Kidney (tissue), 14 donors: ENCODE results near the gene LLGL2. TPM values are rescaled to one million over a fixed set of nuclear protein-coding genes. Genes with fewer than 3 reads are reported as not detected.

Source experiments
- DNase-seq, 5 donors: peaks; one replicate each; pipeline ENCODE4 v3.0.0-alpha.2; 2013 to 2020
- FAIRE-seq: peaks from 2 replicates; lab custom pipeline; 2012; peaks lifted over from hg19 to GRCh38; lab: Jason Lieb, UNC
- H3K27ac ChIP-seq, 2 donors: one replicate each; pipeline ENCODE4 v1.7.0; 2013; ENCODE audit warnings: low read depth in 2 of 2, low read length in 2 of 2, inconsistent platforms in 1 of 2
- H3K27me3 ChIP-seq: one replicate; pipeline ENCODE4 v1.7.1; 2013; ENCODE audit warnings: low read length, inconsistent platforms; ENCODE audit not compliant: control insufficient read depth, insufficient read depth
- H3K36me3 ChIP-seq, 3 donors: one replicate each; pipeline versions ENCODE4 v1.7.0 to v1.7.1; 2013; ENCODE audit warnings: low read length in 3 of 3, control low read depth in 1 of 3, inconsistent platforms in 1 of 3; ENCODE audit not compliant: insufficient read depth in 3 of 3, control insufficient read depth in 2 of 3
- H3K4me1 ChIP-seq, 3 donors: one replicate each; pipeline versions ENCODE4 v1.7.0 to v1.7.1; 2013; ENCODE audit warnings: low read length in 3 of 3, inconsistent platforms in 1 of 3, low read depth in 1 of 3; ENCODE audit not compliant: control insufficient read depth in 2 of 3, insufficient read depth in 2 of 3
- H3K4me3 ChIP-seq, 3 donors: one replicate each; pipeline versions ENCODE4 v1.7.0 to v1.8.1; 2013; ENCODE audit warnings: low read length in 3 of 3, control low read depth in 1 of 3, inconsistent platforms in 1 of 3
- H3K9ac ChIP-seq, 3 donors: one replicate each; pipeline versions ENCODE4 v1.7.0 to v1.7.1; 2013; ENCODE audit warnings: low read length in 3 of 3, control low read depth in 1 of 3, inconsistent platforms in 1 of 3
- H3K9me3 ChIP-seq, 3 donors: one replicate each; pipeline versions ENCODE4 v1.7.0 to v1.7.1; 2013; ENCODE audit warnings: low read length in 3 of 3, control low read depth in 1 of 3, inconsistent platforms in 1 of 3; ENCODE audit not compliant: control insufficient read depth in 2 of 3, insufficient read depth in 1 of 3
- CTCF ChIP-seq: IDR thresholded peaks from 3 replicates; pipeline ENCODE4 v1.5.1; 2012; ENCODE audit warnings: mild to moderate bottlenecking, moderate library complexity, borderline replicate concordance; ENCODE audit not compliant: insufficient read depth; ENCODE audit errors: extremely low read depth
- intact Hi-C: fragments of 100-400 bp; cut with DNase I; formaldehyde crosslinking; loops from one replicate; pipeline ENCODE4 v1.11.1; 2022
- polyA plus RNA-seq: library from polyadenylated mRNA; stranded (reverse); fragments of 350-450 nt; fragmentation: Illumina TruSeq; extraction: RNeasy Lipid Tissue Mini Kit (QIAGEN cat#74804); gene quantifications from one replicate; pipeline ENCODE4 v1.2.3, GENCODE V29; 2014; ENCODE audit warnings: low read depth, low replicate concordance; ENCODE audit not compliant: insufficient read depth
- total RNA-seq: library from RNA; stranded (reverse); fragmentation: NEBNext Ultra II Directional; extraction: Animal tissue kit (Norgen Biotek cat#: 25700); gene quantifications from one replicate; pipeline ENCODE4 v1.2.1, GENCODE V29; 2021
- donor health status: control.
- donor health status: control.
- donor health status: control.
- donor health status: control.
- donor health status: control.
- donor health status: DM: yes; HTN: yes; CAD: no.
- donor health status: Normal renal cell carcinoma (clear cell type).

The LLGL2 gene
- total and polyA plus RNA-seq, 2 donors from 2014 or later, result 181 to 262 TPM

DNA sequence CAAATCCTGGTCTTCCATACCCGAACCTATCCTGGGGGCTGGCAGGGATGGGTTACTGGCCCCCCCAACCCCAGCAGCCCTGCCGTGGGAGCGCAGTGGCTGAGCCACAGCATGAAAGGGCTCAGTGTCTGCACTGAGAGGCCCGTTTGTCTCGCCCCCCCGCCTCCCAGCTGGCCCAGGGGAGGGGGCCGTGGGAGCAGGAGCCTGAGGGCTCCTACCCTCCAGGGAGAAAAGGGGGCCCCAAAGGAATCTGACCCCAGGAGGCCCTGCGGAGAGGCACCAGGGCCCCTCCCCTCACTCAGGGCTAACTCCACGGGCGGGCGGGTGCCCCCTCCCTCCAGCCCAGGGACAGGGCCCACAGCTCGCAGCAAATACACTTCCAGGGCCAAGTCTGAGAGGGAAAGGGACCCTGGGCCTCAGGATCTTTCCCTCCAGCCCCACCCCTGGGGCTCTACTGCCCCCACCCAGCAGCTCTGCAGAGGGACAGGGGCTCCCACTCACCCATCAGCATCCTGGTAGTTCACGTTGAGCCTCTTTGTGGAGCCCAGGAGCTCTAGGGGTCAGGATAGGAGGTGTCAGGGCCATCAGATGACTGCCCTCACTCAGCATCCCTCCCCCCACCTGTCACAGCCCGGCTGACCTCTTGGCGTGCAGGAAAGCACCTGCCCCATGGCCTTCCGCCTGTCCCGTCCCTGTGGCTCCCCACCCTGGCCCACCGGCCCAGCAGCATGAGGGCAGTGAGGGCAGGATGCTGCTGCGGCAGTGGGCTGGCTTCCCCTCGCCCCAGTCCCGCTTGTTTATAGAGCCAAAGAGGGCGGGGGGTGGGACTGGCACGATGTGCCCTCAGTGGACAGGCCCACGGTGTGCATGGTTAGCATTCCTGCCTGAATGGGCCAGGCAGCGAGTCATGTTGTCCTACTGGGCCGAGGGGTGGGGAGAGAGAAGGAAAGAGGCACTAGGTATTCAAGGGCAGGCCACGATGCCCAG is 17.5 kb upstream of the LLGL2 start:
- Histone ChIP-seq H3K36me3 (peaks cover 0 to 40% (median 5%) of the 10 kb centered on the region in 3 donors), H3K9ac (peak overlapping the region in 1 of 3 donors; percentile 58), H3K27ac (peak overlapping the region; percentile 32 to 82)

DNA sequence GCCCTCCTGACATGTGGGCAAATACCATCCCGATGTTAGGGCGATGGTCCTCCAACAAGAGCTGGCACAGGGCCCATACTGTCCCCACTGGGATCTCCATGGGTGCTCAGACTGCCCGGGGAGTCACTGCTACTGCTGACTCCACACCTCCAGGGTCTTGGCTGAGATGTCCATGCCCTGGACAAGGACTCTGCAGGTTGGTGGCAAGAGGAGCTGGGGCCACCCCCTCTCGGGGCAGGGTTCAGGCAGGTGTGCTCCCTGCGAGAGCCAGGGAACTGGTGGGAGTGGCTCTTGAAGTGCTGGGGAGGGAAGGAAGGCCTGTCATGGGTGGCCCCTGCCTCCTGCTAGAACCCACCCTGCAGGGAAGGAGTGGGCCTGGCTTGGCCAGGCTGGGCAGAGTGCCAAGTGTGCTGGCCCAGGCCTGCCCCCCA is 16.6 kb upstream of the LLGL2 start:
- no peaks in the 10 kb centered on the region for H3K27me3 ChIP-seq
- H3K4me3 ChIP-seq, result peak overlapping the region in 1 of 3 donors; percentile 42
- DNase-seq (peak in 1 of 5 donors; percentile 63), FAIRE-seq (no peak)
- no peaks in the 10 kb centered on the region for H3K9me3 ChIP-seq
- peaks cover 0 to 44% (median 36%) of the 10 kb centered on the region in 3 donors for H3K4me1 ChIP-seq
- peaks cover 2 to 40% (median 5%) of the 10 kb centered on the region in 3 donors for H3K36me3 ChIP-seq
- intact Hi-C loops, result loop anchor here (10.0 kb wide), 1 partner anchor 84 kb away; no protein-coding TSS in a partner anchor
- TF ChIP-seq CTCF, result no peak
- peak overlapping the region; percentile 59 to 82 for H3K27ac ChIP-seq
- H3K9ac ChIP-seq, result peak overlapping the region in 1 of 3 donors; percentile 58

More for the DNA sequence above, 17.5 kb upstream of the LLGL2 start:
- Histone ChIP-seq H3K27me3 (no peaks in the 10 kb centered on the region), H3K4me1 (peaks cover 0 to 39% (median 33%) of the 10 kb centered on the region in 3 donors), H3K9me3 (no peaks in the 10 kb centered on the region), H3K4me3 (no peak overlapping the region)
- no peak for FAIRE-seq
- intact Hi-C loops, result loop anchor here (10.0 kb wide), 1 partner anchor 83 kb away; no protein-coding TSS in a partner anchor
- TF ChIP-seq CTCF, result no peak
- DNase-seq, result peak in 1 of 5 donors; percentile 51

DNA sequence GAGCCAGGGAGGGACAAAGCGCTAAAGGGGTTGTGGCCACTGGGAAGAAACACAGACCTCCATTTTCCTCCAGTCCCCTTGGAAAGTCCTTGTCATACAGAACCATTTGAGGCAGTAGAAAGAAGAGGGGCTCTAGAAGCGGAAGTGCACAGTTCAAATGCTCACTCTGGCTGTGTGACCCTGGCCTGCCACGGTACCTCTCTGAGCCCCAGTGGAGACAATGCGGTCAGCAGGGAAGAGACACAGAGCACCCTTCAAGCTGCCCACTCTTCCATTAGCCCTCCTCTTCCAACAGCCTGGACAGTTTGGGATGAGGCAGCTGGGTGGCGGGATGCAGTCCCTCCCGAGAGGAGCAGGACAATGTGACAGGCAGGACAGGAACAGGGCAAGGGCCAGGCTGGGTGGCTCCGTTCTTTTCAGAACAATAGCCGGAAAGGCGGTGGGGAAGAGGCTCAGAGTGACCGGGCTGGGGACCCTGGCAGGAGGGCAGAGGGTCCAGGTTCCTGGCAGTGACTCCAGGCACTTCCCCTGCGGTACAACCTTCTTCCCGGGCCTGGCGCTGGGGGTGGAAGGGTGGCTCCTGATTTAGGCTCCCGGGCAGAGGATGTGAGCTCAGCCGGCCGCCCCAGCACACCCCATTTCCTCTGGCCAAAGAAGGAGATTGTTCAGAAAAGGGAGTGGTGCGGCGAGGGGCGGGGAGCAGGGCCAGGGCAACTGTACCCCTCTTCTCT is 15.8 kb upstream of the LLGL2 start:
- H3K4me3 ChIP-seq, result peak overlapping the region in 2 of 3 donors; percentile 18 to 42
- H3K27ac ChIP-seq, result peak overlapping the region; percentile 59 to 82
- H3K9ac ChIP-seq, result peak overlapping the region in 1 of 3 donors; percentile 58
- no peaks in the 10 kb centered on the region for H3K9me3 ChIP-seq
- intact Hi-C loops, result loop anchor here (10.0 kb wide), 1 partner anchor 85 kb away; no protein-coding TSS in a partner anchor
- TF ChIP-seq CTCF, result no peak
- H3K4me1 ChIP-seq, result peaks cover 0 to 43% (median 34%) of the 10 kb centered on the region in 3 donors
- peaks cover 2 to 41% (median 5%) of the 10 kb centered on the region in 3 donors for H3K36me3 ChIP-seq
- FAIRE-seq, result no peak
- H3K27me3 ChIP-seq, result no peaks in the 10 kb centered on the region
- peak in 2 of 5 donors; percentile 53 to 83 for DNase-seq
